RWPE1 (cell line): Measurements from ENCODE around the gene TRIM38.

ENCODE experiments used
- CTCF ChIA-PET: fragments of 350-600 bp; sonication (Branson Sonifier 250); formaldehyde crosslinking; extraction: SDS; loops from one replicate; lab custom pipeline; 2021; lab: Yijun Ruan, JAX
- POLR2A ChIA-PET: fragments of 400-600 bp; formaldehyde crosslinking; extraction: SDS; loops from one replicate; lab custom pipeline; 2020; ENCODE audit warnings: antibody characterized with exemption; ENCODE audit not compliant: low non-redundant PET; lab: Yijun Ruan, JAX
- DNase-seq: peaks from one replicate; pipeline ENCODE4 v3.0.0; 2012; ENCODE audit warnings: low spot score
- H3K27ac ChIP-seq: fragments of 450-650 bp; 2 replicates; pipeline ENCODE4 v1.5.1; 2017
- TF ChIP-seq, protein P1 (sequence below): fragments of 450-650 bp; conservative IDR thresholded peaks from 2 replicates; pipeline ENCODE4 v1.5.1; 2017; ENCODE audit warnings: low read depth, mild to moderate bottlenecking

TRIM38 gene

DNA sequence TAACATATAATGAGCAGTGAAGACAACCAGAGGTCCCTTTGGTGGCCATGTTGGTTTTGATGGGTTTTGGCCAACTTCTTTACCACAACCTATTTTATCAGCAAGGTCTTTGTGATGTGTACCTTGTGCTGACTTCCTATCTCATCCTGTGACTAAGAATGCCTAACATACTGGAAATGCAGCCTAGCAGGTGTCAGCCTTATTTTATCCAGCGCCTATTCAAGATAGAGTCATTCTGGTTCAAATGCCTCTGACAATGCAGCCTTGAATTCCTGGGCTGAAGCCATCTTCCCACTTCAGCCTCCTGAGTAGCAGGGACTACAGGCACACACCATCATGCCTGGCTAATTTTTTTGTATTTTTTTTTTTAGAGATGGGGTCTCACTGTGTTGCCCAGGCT lies 7.8 kb upstream of the TRIM38 start:
- POLR2A ChIA-PET = no interaction called here
- H3K27ac ChIP-seq = no peak overlapping the region
- TF ChIP-seq, protein P1, sequence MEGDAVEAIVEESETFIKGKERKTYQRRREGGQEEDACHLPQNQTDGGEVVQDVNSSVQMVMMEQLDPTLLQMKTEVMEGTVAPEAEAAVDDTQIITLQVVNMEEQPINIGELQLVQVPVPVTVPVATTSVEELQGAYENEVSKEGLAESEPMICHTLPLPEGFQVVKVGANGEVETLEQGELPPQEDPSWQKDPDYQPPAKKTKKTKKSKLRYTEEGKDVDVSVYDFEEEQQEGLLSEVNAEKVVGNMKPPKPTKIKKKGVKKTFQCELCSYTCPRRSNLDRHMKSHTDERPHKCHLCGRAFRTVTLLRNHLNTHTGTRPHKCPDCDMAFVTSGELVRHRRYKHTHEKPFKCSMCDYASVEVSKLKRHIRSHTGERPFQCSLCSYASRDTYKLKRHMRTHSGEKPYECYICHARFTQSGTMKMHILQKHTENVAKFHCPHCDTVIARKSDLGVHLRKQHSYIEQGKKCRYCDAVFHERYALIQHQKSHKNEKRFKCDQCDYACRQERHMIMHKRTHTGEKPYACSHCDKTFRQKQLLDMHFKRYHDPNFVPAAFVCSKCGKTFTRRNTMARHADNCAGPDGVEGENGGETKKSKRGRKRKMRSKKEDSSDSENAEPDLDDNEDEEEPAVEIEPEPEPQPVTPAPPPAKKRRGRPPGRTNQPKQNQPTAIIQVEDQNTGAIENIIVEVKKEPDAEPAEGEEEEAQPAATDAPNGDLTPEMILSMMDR = no peak
- DNase-seq = no peak
- CTCF ChIA-PET = no interaction called here

DNA sequence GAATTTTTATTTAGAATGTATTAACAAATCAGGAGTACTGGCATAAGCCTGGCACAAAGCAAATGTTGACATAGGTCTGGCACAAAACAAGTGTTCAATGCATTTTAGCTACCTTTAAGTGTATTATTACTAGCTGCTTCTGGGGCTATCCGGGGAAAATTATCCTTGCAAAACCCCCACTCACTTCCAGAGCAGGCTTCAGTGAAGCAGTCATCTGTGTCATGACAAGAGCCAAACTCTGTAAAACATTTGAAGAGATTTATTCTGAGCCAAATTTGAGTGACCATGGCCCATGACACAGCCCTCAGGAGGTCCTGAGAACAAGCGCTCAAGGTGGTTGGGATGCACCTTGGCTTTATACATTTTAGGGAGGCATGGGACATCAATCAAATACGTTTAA lies 6.4 kb upstream of the TRIM38 start:
- no peak overlapping the region for H3K27ac ChIP-seq
- TF ChIP-seq, protein P1 = no peak
- ChIA-PET POLR2A (no interaction called here), CTCF (no interaction called here)
- no peak for DNase-seq

DNA sequence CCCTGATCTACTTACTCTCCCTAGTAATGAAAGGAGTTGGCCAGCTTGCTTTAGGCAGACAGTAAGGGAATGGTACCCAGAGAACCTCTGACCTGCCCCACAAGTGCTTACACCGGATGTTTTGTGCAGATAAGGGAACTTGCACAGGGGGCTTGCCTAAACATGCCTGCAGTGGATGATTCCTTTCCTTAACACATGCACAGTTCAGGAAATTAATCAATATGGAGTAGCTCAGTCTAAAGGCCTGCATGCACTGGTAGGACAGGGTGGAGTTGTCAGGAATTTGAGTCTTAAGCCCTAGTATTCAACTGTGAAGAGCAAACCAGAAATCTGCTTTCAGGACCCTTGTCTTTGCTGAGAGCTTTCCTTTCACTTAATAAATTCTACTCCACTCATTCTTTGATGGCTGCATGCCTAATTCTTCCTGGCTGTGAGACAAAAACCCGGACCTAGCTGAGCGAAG lies 3.9 kb upstream of the TRIM38 start:
- DNase-seq = no peak
- H3K27ac ChIP-seq = no peak overlapping the region
- CTCF ChIA-PET = interaction anchor here (0.6 kb wide), 1 partner anchor 449 kb away, joined by 5 read pairs; no protein-coding TSS in a partner anchor
- POLR2A ChIA-PET = no interaction called here
- TF ChIP-seq, protein P1 = no peak

DNA sequence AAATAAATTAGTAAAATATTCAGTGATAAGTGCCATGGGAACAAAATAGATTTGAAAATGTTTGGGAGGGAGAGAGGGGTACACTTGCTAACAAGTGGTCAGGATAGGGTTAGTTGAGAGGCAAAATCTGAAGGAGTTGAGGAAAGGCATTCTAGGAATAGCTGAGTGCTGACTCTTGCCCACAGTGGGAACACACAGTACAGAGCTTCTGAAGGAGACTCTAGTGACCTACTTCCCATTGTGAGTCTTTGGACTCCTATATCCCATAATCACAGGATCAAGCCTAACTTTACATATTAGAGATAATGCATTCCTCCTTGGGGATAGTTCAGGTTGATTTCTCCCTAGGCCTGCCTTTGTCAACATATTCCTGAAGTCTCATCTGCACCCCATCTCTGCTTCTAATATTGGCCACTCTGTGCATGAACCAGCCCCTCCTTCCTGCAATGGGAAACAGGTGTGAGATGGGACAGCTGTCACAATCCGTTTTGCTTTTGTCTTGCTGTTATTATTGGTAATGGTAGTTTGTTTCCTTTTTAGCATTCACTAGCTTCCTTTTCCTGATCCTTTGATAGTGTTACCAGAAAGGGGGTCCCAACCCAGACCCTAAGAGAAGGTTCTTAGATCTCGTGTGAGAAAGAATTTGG lies 2.6 kb upstream of the TRIM38 start:
- POLR2A ChIA-PET = no interaction called here
- no peak for DNase-seq
- CTCF ChIA-PET = no interaction called here
- TF ChIP-seq, protein P1 = no peak
- no peak overlapping the region for H3K27ac ChIP-seq

DNA sequence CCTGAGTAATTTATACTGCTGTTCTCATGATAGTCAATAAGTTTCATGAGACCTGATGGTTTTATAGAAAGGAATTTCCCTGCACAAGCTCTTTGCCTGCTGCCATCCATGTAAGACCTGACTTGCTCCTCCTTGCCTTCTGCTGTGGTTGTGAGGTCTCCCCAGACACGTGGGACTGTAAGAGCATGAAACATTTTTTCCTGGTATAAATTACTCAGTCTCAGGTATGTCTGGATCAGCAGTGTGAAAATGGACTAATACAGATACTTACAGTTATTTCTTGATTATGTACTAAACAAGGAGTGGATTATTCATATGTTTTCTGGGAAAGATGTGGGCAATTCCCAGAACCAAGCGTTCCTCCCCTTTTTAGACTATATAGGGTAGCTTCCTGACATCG lies 1.9 kb upstream of the TRIM38 start:
- TF ChIP-seq, protein P1 = no peak
- DNase-seq = no peak
- CTCF ChIA-PET = no interaction called here
- POLR2A ChIA-PET = no interaction called here
- no peak overlapping the region for H3K27ac ChIP-seq

DNA sequence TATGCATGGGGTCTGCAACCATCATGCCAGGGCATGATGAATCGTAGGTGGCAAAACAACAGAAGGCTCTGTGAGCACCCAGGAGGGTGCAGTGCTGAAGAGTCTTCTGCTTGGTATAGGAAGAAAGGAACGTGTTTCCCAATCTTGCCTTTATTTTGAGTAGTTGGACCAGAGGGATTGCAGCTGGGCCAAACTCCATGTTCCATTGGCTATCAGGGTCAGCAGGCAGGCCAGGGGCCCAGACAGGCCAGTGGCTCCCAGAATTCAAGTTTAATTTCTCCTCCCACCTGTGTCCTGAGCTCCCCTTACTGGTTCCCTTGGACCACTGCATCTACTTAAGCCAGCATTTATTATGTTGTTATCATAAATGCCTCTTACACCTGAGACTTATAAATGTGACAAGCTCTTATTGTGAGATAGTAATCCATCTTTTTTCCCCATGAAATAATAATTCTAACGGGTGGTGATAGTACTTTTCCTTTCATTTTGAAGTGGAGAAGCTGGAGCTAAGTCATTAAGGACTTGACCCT lies 918 bp upstream of the TRIM38 start:
- ChIA-PET POLR2A (no interaction called here), CTCF (interaction anchor here (1.9 kb wide), 1 partner anchor 31 kb away, joined by 11 read pairs; no protein-coding TSS in a partner anchor)
- DNase-seq = no peak
- H3K27ac ChIP-seq = peak overlapping the region; percentile 76
- TF ChIP-seq, protein P1 = no peak
